Stimulated activated CD4-positive, alpha-beta T cell treated with anti-CD3 and anti-CD28 coated beads, Interleukin-1b, Interleukin-23, amount 100 ng/mL, for 24 hours (primary cell): ENCODE results near the gene RPL19.

Experiments
- DNase-seq, 4 experiments: peaks; one replicate each; pipeline ENCODE4 v3.0.0-alpha.2; 2020; ENCODE audit warnings: low read depth in 4 of 4, low spot score in 1 of 4

RPL19 gene

DNA sequence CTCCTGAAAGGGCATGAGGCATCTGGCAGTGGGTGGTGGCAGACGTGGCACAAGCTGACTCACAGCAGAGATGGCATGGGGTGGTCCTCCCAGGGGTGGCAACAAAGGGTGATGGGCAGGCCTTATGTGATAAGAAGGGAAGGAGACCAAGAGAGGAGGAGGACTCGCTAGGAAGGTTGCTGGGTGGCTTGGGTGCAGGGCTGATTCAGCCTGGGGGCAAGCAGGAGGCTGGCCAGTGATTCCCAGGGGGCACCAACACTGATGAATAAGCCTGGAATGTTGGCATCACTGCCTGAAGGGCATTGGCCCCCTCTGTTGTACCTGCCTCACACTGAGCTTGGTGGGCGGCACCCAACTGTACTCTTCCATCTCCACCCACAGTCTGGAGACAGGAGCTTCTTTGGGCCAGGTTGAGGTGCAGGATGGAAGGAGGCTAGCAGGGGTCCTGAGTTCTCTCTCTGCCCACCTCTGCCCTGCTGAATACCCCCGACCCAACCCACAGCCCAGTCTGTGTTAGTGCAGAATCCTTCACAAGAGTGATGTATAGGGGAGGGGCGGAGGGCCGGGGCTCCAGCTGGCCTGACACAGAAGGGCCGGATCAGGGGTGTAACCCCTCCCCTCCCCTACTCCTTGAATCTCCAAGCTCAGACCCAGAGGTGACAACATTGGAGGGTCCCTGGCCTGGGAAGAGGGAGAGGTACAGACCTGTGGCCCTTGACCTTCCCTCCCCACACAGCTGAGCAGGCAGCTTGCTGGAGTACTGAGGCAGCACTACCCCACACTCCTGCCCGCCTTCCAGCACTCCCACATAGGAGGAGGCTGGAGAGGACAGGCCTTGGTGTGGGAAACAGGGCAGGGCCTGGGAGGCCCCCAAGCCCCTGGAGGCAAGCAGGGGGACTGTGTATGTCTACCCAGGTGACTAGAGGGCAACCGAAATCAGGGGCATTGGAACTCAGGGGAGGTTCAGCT is 23.1 kb downstream of the RPL19 start:
- no peak for DNase-seq

DNA sequence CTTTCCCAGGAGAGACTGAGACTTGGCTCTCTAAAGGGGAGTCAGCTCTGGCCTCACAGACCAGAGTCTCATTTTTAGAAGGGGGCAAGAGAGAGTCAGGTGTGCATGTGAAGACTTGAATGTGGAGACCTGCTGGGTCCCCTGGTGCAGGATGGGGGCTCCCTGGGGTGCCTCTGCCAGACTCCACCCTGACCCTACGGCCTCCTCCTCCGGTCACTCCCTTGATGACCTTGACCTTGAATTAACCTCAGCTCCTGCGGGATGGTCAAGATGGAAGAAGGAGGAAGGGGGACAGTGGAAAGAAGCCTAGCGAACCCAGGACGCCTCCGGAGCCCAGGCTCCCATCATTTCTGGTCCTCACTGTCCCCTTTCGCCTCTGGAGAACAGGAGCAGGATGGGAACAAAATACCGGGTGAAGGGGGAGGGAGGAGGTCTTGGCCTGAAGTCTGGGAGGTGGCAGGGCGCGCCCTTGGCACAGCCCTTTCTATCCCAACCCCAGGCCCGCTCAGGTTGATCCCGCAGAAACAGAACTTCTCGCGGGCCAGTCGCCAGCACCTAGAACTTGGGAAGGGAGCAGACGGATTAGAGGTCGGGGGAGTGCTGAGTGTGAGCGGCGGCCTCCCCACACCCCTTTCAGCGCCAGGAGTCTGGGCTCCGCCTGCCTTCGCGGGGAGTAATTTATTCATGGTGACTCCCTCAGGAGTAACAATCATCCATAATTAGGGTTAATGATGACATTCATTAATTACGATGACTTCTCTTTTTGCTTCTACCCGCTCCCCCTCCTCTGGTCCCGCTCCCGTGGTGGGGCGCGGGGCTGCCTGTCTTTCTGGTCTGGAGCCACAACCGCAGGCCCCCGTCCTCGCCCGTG is 24.1 kb downstream of the RPL19 start:
- DNase-seq = no peak

DNA sequence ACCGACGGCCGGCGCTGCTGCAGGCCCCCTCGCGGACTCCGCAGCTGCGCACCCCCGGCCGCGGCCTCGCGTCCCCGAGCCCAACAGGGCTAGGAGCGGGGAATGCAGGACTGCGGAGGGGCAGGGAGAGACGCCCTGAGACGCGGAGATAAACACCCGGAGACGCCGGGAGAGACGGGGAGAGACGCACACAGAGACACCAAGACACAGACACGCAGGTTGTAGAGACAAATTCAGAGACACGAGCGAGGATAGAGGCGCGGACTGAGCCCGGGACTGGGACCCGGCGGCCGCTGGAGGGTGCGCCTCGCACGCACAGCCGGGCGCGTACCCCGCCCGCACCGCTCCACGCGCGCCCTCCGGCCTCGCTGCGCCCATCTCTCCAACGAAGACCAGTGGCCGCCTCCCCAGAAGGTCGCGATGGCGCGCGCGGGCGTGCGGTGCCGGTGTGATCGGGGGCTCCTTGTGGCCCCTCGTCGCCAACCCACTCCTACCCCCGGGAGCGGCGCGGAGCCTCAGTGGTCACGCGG is 24.8 kb downstream of the RPL19 start:
- DNase-seq = no peak

GRCh38 chr17:39225308-39225958 is 25.4 kb downstream of the RPL19 start, which contains the start of gene STAC2:
Gene STAC2, minus strand, starts transcription at chr17:39225945. Its CDS starts 443 bp downstream, at chr17:39225502.
- DNase-seq = no peak

- DNase-seq = peak in 1 of 4 experiments; percentile 50
Observed at GRCh38 chr17:39225959-39226683, 26.0 kb downstream of the RPL19 start.

GRCh38 chr17:39227364-39227919 is 27.4 kb downstream of the RPL19 start:
- DNase-seq = no peak

DNA sequence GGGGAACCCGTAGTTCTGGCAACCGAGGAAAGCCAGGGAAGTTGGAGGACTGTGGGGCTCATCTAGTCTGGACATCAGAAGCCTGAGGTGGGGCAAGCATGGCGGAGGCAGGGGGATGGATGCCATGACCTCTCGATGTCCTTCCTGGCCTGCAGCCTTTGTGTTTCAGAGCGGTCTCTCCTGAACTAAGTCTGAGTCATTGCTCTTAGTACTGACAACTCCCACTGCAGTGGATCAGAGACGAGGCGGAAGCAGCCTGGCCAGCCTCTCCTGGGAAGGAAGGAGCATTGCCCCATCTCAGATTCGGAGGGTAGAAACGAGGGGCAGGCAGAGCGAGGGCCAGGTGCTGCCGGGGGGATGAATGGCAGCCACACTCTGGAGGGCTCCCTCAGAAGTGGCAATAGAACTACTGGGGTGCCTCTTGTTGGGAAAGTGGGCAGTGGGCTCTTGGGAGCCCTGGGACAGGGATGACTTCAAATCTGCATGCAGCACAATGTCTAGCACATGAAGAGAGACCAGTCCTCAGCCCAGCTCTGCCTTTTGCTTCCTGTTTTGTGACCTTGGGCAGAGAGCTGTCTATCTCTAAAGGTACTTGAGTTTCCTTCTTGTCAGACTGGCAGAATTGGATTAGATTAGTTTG is 29.3 kb downstream of the RPL19 start:
- DNase-seq = no peak

- no peak for DNase-seq
Observed at GRCh38 chr17:39230361-39230760, 30.3 kb downstream of the RPL19 start.

DNA sequence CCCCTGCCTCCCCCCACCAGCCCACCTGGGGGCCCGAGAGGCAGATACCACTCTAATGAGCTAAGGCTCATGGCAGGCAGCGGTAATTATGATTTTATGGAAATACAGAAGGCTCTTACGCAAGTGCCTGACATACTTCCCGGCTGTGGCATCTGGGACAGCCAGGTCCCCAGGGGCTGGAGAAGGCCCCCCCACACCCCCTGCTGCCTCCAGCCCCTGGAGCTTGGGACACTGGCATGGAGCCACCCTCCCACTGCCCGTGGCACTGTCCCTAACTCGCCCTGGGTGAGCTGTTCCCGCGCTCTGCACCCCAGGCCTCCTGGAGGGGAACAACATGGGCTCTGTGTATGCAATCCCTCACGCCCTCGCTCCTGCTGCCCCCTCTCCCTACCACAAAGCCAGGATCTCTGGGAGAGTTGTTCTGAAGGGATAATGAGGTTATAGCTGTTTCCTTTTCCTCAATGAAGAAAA is 31.0 kb downstream of the RPL19 start:
- DNase-seq = no peak

GRCh38 chr17:39231591-39232551 is 31.8 kb downstream of the RPL19 start:
- peak in 2 of 4 experiments; percentile 19 to 26 for DNase-seq

DNA sequence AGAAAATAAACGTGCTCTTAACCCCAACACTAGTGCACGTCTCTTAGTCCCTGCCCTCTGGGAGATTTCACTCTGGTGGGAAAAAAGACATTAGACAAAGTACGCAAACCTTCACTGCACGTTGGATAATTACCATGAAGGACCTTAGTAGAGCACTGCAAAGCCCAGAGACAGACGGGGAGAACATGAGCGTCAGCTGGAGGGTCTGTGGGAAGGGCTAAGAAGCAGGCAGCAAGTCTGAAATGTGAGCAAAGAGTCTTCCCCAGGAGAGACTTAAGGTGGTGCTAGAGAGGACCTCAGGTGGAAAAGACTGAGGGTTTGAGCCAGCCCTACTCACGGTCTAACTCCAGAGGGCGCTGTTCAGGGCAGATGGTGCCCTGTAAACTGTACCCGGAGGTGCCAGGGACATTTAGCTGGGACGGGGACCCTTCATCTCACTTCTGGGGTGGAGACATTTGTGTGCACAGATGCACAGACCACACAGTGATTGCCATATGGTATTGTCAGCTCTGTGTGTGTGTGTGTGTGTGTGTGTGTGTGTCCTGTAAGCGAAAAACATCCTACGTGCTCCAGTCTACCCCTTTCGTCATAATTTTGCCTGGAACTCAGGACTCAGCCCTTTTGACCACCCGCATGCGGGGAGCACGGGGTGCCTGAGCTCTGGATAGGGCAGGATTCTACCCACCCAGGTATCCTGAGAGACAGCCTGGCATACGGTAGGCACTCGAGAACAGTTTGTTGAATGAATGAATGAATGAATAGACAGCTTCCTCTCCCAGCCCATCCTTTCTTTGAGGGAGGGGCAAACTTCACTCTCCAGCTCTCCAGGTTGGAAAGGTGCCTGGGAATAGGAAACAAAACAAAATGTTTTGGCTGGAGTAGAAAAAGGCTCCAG is 35.7 kb downstream of the RPL19 start:
- no peak for DNase-seq

DNA sequence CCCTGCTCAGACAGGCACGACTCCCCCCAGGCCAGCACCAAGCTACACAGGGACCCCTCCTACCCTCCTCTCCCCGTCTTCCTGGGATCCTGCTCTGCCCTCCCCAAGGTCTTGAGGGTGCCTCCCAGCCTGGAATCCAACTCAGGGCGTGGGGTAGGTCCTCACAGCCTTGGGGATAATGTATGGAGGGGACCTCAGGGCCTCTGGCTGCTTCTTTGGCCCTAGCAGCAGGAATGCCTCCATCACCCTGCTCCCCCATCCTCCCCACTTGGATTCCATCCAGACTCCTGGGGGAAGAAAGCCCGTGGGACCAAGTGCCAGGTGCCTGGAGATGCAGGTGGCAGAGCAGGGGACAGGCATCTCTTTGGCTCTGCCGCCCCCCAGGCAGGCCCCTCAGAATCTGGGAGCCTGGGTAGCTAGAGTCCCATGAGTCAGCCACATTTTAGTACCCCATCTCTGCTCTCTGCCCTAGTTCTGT is 36.4 kb downstream of the RPL19 start:
- no peak for DNase-seq

DNA sequence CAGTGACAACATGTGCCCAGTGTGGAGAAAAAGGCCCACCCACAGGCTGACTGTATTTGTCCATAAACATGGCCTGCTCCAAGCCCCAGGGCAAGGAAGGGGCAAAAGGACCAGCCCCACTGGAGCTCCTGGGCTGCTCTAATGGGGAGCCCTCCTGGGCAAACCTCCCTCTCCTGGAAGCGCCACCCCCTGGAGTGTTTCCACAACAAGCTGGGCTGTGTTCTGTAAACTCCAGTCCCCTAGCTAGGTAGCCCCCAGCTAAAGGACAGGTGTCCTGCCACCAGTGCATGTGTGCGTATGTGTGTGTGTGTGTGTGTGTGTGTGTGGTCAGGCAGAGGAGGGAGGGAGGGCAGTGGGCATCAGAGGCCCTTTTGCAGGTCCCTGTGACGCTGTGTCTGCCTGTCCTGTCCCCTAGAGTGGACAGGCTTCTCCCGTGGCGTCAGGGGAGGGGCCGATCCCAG is 36.9 kb downstream of the RPL19 start:
- no peak for DNase-seq

DNA sequence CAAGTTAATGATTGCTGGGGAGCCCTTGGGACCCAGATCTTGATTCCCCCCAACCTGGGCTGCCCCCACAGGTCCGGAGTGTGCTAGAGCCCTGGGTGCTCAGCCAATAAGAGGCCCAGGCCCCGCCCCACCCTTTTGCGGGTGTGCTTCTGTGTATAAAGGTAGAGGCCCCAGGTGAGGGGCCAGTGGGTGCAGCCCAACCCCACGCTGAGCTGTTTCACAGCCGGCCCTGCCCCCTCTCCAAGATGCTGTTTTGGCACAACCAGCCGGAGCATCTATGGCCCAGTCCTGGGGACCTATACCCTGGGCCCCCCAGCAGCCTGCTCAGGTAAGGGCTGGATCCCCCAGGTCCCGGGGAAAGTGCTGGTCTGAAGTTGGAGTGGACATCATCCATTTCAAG is 37.5 kb downstream of the RPL19 start:
- no peak for DNase-seq

GRCh38 chr17:39238311-39238972 is 38.4 kb downstream of the RPL19 start:
- peak; percentile 22 to 56 (median 36) for DNase-seq

DNA sequence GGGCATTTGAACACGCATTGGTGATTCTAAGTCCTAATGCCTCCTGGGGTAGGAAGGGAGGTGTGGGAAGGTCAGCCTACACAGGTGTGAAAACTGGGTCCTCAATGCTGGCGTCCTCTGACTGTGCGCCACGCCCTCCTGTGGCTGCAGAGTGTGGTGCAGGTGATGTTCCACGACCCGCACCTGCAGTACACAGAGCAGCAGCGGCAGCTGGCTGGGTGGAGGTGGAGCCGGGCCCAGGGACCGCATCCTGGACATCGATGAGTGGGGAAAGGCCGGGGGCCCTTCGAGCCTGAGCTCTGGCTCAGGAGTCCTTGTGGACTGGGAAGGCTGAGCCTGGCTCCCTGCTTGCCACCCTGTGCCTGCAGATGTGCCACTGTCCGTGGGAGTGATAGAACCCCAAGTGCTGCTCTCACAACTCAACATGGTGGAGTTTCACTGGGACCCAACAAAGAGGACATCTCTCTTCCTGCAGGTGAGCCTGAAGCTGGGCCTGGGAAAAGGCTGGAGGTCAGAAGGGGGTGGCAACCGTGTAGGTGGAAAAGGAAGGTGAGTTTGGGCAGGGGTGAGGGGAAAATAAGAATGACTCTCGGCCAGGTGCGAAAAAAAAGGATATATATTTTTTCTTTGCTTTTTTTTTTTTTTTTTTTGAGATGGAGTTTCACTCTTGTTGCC is 39.7 kb downstream of the RPL19 start:
- DNase-seq = peak in 2 of 4 experiments; percentile 41 to 51
